ENCODE measurements around the gene EVX1.

DNA sequence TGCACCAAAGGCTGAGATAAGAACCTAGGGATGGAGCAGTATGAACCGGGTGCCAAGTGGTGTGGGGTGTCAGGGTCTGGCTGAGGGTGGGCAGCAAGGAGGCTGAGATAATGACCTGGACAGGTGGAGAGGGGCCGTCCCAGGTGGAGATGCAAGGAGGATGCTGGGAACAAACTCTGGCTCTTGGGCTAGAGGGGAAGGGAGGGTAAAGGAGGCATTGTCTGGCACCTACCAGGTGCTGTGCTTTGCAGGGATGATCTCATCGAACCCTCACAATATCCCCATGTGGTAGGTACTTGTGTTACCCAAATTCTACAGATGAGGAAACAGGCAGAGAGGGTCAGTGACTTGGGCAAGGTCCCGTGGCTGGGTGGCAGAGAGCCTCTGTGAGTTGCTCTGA, 22.8 kb upstream of the EVX1 start:
- TF ChIP-seq, protein P1, sequence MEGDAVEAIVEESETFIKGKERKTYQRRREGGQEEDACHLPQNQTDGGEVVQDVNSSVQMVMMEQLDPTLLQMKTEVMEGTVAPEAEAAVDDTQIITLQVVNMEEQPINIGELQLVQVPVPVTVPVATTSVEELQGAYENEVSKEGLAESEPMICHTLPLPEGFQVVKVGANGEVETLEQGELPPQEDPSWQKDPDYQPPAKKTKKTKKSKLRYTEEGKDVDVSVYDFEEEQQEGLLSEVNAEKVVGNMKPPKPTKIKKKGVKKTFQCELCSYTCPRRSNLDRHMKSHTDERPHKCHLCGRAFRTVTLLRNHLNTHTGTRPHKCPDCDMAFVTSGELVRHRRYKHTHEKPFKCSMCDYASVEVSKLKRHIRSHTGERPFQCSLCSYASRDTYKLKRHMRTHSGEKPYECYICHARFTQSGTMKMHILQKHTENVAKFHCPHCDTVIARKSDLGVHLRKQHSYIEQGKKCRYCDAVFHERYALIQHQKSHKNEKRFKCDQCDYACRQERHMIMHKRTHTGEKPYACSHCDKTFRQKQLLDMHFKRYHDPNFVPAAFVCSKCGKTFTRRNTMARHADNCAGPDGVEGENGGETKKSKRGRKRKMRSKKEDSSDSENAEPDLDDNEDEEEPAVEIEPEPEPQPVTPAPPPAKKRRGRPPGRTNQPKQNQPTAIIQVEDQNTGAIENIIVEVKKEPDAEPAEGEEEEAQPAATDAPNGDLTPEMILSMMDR (IDR thresholded peaks at IDR 0.05) = no peak
- TF ChIP-seq EP300 (IDR thresholded peaks at IDR 0.05; ENCODE audit: low read depth) (no peak), POLR2A (IDR thresholded peaks at IDR 0.05) (no peak), POLR2AphosphoS5 (IDR thresholded peaks at IDR 0.05) (no peak)

All from transverse colon (tissue), 4 donors.